ENCODE data around the gene SERTM2.
"Not testable (repeated sequence)": the region's sequence is repeated elsewhere in the genome, so short reads cannot be mapped to it uniquely, and the experiment has no call there.

Gene SERTM2

DNA sequence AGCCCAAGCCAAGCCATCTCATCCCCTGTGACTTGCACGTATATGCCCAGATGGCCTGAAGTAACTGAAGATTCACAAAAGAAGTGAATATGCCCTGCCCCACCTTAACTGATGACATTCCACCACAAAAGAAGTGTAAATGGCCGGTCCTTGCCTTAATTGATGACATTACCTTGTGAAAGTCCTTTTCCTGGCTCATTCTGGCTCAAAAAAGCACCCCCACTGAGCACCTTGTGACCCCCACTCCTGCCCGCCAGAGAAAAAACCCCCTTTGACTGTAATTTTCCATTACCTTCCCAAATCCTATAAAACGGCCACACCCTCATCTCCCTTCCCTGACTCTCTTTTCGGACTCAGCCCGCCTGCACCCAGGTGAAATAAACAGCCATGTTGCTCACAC is 37.8 kb downstream of the SERTM2 start:
- DNase-seq; in situ Hi-C loops (cut with MboI; ENCODE audit: low pct_unique_long_range_greater_than_20kb, low sequenced_read_pairs): not testable (repeated sequence)

DNA sequence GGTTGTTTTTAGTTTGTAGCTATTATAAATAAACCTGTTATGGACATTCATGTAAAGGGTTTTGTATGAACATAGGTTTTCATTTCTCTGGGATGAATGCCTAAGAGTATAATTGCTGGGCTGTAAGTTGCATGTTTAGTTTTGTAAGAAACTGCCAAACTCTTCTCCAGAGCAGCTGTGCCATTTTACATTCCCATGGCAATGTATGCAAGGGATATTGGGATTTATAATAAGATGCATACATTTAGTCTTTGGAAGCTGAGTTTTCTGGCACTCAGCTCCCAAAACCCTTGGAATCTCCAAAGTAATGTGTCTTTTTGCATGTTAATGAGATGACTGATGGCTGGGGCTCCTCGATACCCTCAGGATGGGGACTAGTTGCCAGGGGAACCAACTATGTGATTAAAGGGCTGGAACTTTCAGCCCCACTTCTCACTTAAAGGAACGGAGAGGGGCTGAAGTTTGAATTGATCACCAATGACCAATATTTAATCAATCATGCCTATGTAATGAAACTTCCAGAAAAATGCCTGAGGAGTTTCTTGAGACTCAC is 44.0 kb downstream of the SERTM2 start:
- in situ Hi-C loops (cut with MboI; ENCODE audit: low pct_unique_long_range_greater_than_20kb, low sequenced_read_pairs), result no loop called here
- DNase-seq, result no peak

DNA sequence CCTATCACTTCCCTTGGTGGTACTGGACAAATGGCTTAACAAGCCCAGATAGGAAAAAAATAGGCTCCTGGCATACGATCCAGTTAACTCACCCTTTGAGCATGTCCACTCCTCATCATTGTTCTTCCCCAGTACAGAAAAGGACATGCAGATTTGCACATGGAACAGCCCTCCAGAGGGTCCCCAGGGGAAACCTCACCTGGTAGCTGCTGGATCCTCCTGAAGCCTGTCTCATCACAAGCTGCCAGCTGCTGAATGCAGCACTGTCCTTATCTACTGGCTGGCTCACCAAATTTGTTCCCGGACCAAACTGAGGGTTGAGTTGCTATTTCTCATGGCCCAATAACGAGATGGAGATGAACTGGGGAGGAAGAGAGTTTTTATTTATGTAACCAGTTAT is 49.4 kb downstream of the SERTM2 start:
- no peak for DNase-seq
- in situ Hi-C loops (cut with MboI; ENCODE audit: low pct_unique_long_range_greater_than_20kb, low sequenced_read_pairs), result no loop called here

DNA sequence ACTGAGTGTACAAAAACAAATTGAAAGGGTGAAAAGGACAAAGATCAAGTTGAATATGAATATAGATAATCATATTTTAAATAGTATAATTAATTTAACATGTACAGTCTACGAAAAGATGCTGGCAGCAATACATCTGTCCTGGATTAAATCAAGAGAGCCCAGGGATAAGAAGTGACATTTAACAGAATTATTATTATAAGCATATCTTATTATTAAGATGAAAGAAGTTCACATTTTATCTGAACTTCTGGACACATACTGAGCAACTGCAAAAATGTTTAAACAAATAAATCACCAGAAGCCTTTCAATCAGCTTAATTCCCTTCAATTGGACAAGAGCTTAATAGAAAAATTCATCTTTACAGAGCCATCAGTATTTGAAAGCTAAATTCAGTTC is 50.4 kb downstream of the SERTM2 start:
- no peak for DNase-seq
- in situ Hi-C loops (cut with MboI; ENCODE audit: low pct_unique_long_range_greater_than_20kb, low sequenced_read_pairs), result no loop called here

DNA sequence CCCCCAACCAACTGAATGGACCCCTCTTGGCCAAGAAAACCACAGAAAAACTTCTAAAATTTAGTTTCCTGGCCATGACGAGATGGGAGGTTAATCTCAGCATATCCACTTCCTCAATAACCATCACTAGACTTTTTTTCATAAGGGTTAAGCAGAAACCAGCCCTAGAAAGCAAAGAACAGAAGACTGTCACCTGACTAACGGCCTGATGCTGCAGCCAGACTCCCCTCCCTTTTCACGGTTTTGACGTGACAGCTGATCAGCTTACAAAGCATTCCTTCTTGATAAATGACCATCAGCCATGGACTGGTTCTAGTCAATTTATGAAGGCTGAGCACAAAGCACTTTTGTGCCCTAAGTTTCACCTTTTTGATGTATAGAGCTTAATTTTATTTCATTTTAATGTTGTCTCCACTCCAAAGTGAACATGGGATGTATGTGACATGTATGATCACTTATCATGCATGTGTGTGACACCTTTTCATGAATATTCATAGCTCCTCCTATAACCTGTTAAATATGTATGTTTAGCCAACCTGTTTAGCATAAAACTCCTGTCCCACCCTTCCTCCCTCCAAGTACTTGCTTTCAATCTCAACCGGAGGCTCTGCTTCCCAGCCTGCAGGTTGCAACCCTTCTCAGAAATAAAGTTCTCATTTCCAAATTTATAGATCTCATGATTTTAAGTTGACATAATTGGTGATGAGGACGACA is 56.3 kb downstream of the SERTM2 start:
- no peak for DNase-seq
- in situ Hi-C loops (cut with MboI; ENCODE audit: low pct_unique_long_range_greater_than_20kb, low sequenced_read_pairs), result no loop called here

DNA sequence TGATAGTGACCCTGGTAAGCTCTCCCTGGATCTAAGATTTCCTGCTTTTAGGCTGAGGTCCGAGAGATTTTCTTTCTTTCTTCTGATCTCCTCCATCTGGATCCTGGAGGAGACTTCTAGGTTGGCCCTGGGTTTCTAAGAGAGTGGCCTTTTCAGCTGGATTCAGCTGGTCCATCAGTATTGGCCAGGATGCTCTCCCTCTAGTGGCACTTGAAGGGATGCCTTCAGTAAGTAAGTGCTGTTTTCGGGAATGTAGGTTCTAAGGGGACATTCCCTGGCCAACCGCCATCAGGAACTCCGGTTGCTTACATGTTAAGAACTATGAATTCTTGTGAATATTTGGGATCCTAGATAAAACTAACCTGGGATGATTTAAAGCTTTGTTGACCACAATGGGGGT is 56.9 kb downstream of the SERTM2 start:
- in situ Hi-C loops (cut with MboI; ENCODE audit: low pct_unique_long_range_greater_than_20kb, low sequenced_read_pairs), result no loop called here
- peak; percentile 9 for DNase-seq

DNA sequence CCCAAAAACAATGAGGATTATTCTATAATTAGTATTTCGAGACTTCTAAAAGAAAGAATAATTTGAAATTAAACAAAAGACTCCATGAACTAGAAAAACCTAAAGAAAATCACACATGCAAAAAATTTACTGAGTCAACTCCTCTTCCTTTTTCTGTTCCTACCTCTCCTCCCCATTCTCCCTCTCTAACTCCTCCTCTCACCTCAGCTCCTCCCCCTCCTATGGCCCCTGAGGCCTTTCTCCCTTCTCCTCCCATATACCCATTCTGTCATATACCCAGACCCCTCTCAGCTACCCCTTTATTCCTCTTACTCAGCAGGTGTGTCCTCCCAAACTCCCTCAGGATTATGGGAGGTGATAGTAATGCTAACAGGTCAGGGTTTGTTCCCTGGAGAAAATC is 57.4 kb downstream of the SERTM2 start:
- DNase-seq, result no peak

More for the DNA sequence above, 57.4 kb downstream of the SERTM2 start:
- in situ Hi-C loops (cut with MboI; ENCODE audit: low pct_unique_long_range_greater_than_20kb, low sequenced_read_pairs), result no loop called here
